GM12878 (cell line): ENCODE results near the gene TFCP2. TPM values are rescaled to one million over a fixed set of nuclear protein-coding genes. Genes with fewer than 3 reads are reported as not detected.

Source experiments
- ATAC-seq: fragments of 200-7000 bp; cut with Tn5 transposase; 3 replicates; pipeline ENCODE4 v1.9.1; 2020; ENCODE audit warnings: mild to moderate bottlenecking, moderate library complexity
- BruUV-seq: library from RNA; stranded (reverse); fragments of 400-500 nt; replicated peaks from 2 replicates; lab custom pipeline; 2021; lab: Mats Ljungman, UMichigan
- CTCF ChIA-PET: fragments of 300-600 bp; sonication (Branson Sonifier 250); formaldehyde crosslinking; extraction: SDS; loops from one replicate; lab custom pipeline; 2021; ENCODE audit warnings: inconsistent platforms; lab: Yijun Ruan, JAX
- POLR2A ChIA-PET: fragments of 350-600 bp; formaldehyde crosslinking; extraction: SDS; loops from one replicate; lab custom pipeline; 2021; ENCODE audit warnings: inconsistent platforms; lab: Charles Lee
- RAD21 ChIA-PET: fragments of 300-600 bp; sonication (Branson Sonifier 250); formaldehyde crosslinking; loops from one replicate; lab custom pipeline; 2023; ENCODE audit warnings: antibody characterized with exemption; ENCODE audit not compliant: unreplicated experiment; lab: Charles Lee
- SMC1A ChIA-PET: fragments of 300-600 bp; sonication (Branson Sonifier 250); formaldehyde crosslinking; loops from one replicate; lab custom pipeline; 2023; ENCODE audit not compliant: unreplicated experiment, uncharacterized antibody; lab: Charles Lee
- DNase-seq: peaks from one replicate; pipeline ENCODE4 v3.0.0-alpha.2; 2011; ENCODE audit warnings: low read depth, low spot score
- FAIRE-seq: peaks from 3 replicates; lab custom pipeline; 2011; peaks lifted over from hg19 to GRCh38; lab: Jason Lieb, UNC
- H2AFZ ChIP-seq: 2 replicates; pipeline ENCODE4 v1.6.0; 2011; ENCODE audit warnings: low read depth, low read length, control low read depth; ENCODE audit not compliant: control insufficient read depth
- H3K27ac ChIP-seq: 2 replicates; pipeline ENCODE4 v1.5.1; 2011; ENCODE audit warnings: control low read depth; ENCODE audit not compliant: control insufficient read depth, insufficient read depth
- H3K27me3 ChIP-seq, 2 experiments: replicated peaks in 1 of 2; 2 replicates each; pipeline versions ENCODE4 v1.6.0 to v1.6.1; 2011; ENCODE audit warnings: low read length in 1 of 2; ENCODE audit not compliant: control insufficient read depth in 2 of 2, insufficient read depth in 2 of 2
- H3K36me3 ChIP-seq, 2 experiments: 2 replicates each; pipeline ENCODE4 v1.5.1; 2011; ENCODE audit warnings: low read length in 1 of 2; ENCODE audit not compliant: control insufficient read depth in 2 of 2, insufficient read depth in 2 of 2
- H3K4me1 ChIP-seq: 2 replicates; pipeline ENCODE4 v1.6.1; 2011; ENCODE audit warnings: mild to moderate bottlenecking, low read length, moderate library complexity, mixed read lengths; ENCODE audit not compliant: control insufficient read depth, insufficient read depth
- H3K4me2 ChIP-seq: 2 replicates; pipeline ENCODE4 v1.6.0; 2011; ENCODE audit warnings: control low read depth; ENCODE audit not compliant: control insufficient read depth, insufficient read depth
- H3K4me3 ChIP-seq: fragments of 200-600 bp; sonication (generic); 2 replicates; pipeline ENCODE4 v1.5.1; 2016
- H3K79me2 ChIP-seq: 2 replicates; pipeline ENCODE4 v1.6.0; 2011; ENCODE audit warnings: low read length; ENCODE audit not compliant: control insufficient read depth, insufficient read depth
- H3K9ac ChIP-seq: 2 replicates; pipeline ENCODE4 v1.8.0; 2011; ENCODE audit warnings: low read length, control low read depth, mixed read lengths; ENCODE audit not compliant: control insufficient read depth, insufficient read depth
- H3K9me3 ChIP-seq: replicated peaks from 3 replicates; pipeline ENCODE4 v1.5.1; 2011; ENCODE audit warnings: mild to moderate bottlenecking, low read length; ENCODE audit not compliant: control insufficient read depth, insufficient read depth
- H4K20me1 ChIP-seq: 2 replicates; pipeline ENCODE4 v1.6.0; 2011; ENCODE audit not compliant: control insufficient read depth, insufficient read depth
- BCL11A ChIP-seq: IDR thresholded peaks from 2 replicates; pipeline ENCODE4 v1.6.1; 2011; ENCODE audit warnings: low read depth, low read length
- EGR1 ChIP-seq, 2 experiments: IDR thresholded peaks; 1 replicate in 1 of 2; 2 replicates in 1 of 2; pipeline ENCODE4 v1.6.1; 2011 to 2012; ENCODE audit warnings: low read depth in 2 of 2, low read length in 2 of 2, borderline replicate concordance in 1 of 2, mild to moderate bottlenecking in 1 of 2, moderate library complexity in 1 of 2
- KLF5 ChIP-seq: fragments of 450-650 bp; IDR thresholded peaks from 2 replicates; pipeline ENCODE4 v1.6.1; 2014; ENCODE audit warnings: mild to moderate bottlenecking; ENCODE audit not compliant: partially characterized antibody
- NR2F1 ChIP-seq: fragments of 450-650 bp; conservative IDR thresholded peaks from 2 replicates; pipeline ENCODE4 v1.6.1; 2017; ENCODE audit warnings: mild to moderate bottlenecking
- SMAD5 ChIP-seq: IDR thresholded peaks from 2 replicates; pipeline ENCODE4 v1.6.1; 2016; ENCODE audit warnings: antibody characterized with exemption, low read depth
- ZNF384 ChIP-seq: IDR thresholded peaks from 2 replicates; pipeline ENCODE4 v1.6.1; 2012; ENCODE audit warnings: low read depth, mild to moderate bottlenecking, low read length, improper control_type of control experiment, borderline replicate concordance
- WGBS: methylation state at CpG from one replicate; pipeline ENCODE4 v1.1.6; 2016; ENCODE audit warnings: low lambda C conversion rate; ENCODE audit not compliant: insufficient replicate concordance, insufficient coverage; ENCODE audit errors: missing lambda C conversion rate; 5-methylcytosine and 5-hydroxymethylcytosine counted together
- in situ Hi-C: fragments of 300-500 bp; cut with MboI; formaldehyde crosslinking; loops from 9 replicates; pipeline ENCODE4 v1.14.3; 2018; ENCODE audit warnings: mixed read lengths
- intact Hi-C: fragments of 100-400 bp; cut with micrococcal nuclease; formaldehyde crosslinking; loops from one replicate; pipeline ENCODE4 v1.14.2; 2022; ENCODE audit not compliant: unreplicated experiment
- polyA plus RNA-seq, 11 experiments: library from polyadenylated mRNA; depleted of rRNA in 4 of 11; unstranded in 6 of 11; stranded (reverse) in 5 of 11; fragments of >200 nt; fragmentation: Nextera tagmentation in 4 of 11; fragmentation: Illumina TruSeq in 1 of 11; extraction: Ambion mirVana in 4 of 11; extraction: Trizol in 1 of 11; gene quantifications; 1 replicate in 1 of 11; 2 replicates in 10 of 11; pipeline versions ENCODE4 v1.2.1 to v1.2.3, GENCODE V29; 2011 to 2016; ENCODE audit warnings: inconsistent platforms in 2 of 11, missing spikeins in 2 of 11, low read depth in 1 of 11
- total RNA-seq, 4 experiments: library from RNA; depleted of rRNA in 3 of 4; stranded (reverse); fragments of >200 nt in 3 of 4; fragmentation: Illumina TruSeq in 1 of 4; extraction: Trizol in 1 of 4; gene quantifications; 2 replicates each; pipeline versions ENCODE4 v1.2.1 to v1.2.3, GENCODE V29; 2013 to 2021
- TF ChIP-seq, protein P1 (sequence below): fragments of 450-650 bp; IDR thresholded peaks from 2 replicates; pipeline ENCODE4 v1.6.1; 2014; ENCODE audit warnings: mild to moderate bottlenecking
- TF ChIP-seq, protein P2 (sequence below): IDR thresholded peaks from 2 replicates; pipeline ENCODE4 v1.6.1; 2012; ENCODE audit warnings: improper control_type of control experiment, low read depth, low read length; ENCODE audit not compliant: insufficient replicate concordance
- TF ChIP-seq, protein P3 (sequence below): fragments of 450-650 bp; formaldehyde crosslinking; IDR thresholded peaks from 2 replicates; pipeline ENCODE4 v1.4.0; 2022; ENCODE audit warnings: mild to moderate bottlenecking, moderate library complexity
- TF ChIP-seq, protein P4 (sequence below): IDR thresholded peaks from 2 replicates; pipeline ENCODE4 v1.6.1; 2012; ENCODE audit warnings: mild to moderate bottlenecking, low read depth, low read length

Gene TFCP2
- total and polyA plus RNA-seq, 10 of the 15 experiments (the other 5 are each of a cell fraction or from before 2014, with no cell fraction given): 5.8 to 29.7 (median 14.2) TPM

DNA sequence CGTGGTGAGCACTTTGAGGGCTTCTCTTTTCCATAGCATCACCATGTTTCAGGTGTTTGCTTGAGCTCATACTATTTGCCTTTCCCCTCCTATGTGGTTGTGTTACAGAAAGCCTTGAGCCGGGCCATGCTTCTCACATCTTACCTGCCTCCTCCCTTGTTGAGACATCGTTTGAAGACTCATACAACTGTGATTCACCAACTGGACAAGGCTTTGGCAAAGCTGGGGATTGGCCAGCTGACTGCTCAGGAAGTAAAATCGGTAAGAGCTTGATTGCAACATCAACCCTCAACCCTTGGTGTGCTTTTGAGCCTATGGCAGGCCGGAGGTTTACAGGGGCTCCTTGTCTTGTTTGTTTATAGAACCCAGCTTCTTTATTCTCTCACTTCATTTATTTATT, 116.7 kb downstream of the TFCP2 start:
- no TSS peak for BruUV-seq
- ATAC-seq: no peak
- in situ Hi-C loops: no loop called here
- Histone ChIP-seq H3K27me3 (no peaks in the 10 kb centered on the region), H2AFZ (no peak overlapping the region), H3K4me1 (no peaks in the 10 kb centered on the region), H3K9me3 (no peaks in the 10 kb centered on the region), H3K36me3 (peaks cover 12 to 31% of the 10 kb centered on the region in 2 experiments), H4K20me1 (no peaks in the 10 kb centered on the region), H3K79me2 (no peaks in the 10 kb centered on the region; the same call in 1 of the 2 replicates), H3K4me2 (no peak overlapping the region), H3K9ac (no peak overlapping the region), H3K27ac (no peak overlapping the region), H3K4me3 (no peak overlapping the region)
- intact Hi-C loops: no loop called here
- WGBS: 99% methylated on average over 5 of the region's 5 CpGs
- no peak for DNase-seq
- POLR2A ChIA-PET: no interaction called here
- SMC1A ChIA-PET: interaction anchor here (0.7 to 0.8 kb wide), 2 partner anchors 28 to 197 kb away, joined by 3 to 4 read pairs; no protein-coding TSS in a partner anchor
- CTCF ChIA-PET: interaction anchor here (1.2 kb wide), 1 partner anchor 285 kb away, joined by 4 read pairs; no protein-coding TSS in a partner anchor
- no peak for FAIRE-seq
- RAD21 ChIA-PET: no interaction called here
- TF ChIP-seq, protein P1, sequence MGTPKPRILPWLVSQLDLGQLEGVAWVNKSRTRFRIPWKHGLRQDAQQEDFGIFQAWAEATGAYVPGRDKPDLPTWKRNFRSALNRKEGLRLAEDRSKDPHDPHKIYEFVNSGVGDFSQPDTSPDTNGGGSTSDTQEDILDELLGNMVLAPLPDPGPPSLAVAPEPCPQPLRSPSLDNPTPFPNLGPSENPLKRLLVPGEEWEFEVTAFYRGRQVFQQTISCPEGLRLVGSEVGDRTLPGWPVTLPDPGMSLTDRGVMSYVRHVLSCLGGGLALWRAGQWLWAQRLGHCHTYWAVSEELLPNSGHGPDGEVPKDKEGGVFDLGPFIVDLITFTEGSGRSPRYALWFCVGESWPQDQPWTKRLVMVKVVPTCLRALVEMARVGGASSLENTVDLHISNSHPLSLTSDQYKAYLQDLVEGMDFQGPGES: no peak
- no peak for TF ChIP-seq KLF5
- TF ChIP-seq ZNF384: no peak
- TF ChIP-seq NR2F1: no peak
- TF ChIP-seq SMAD5: no peak
- TF ChIP-seq BCL11A: no peak
- TF ChIP-seq, protein P2, sequence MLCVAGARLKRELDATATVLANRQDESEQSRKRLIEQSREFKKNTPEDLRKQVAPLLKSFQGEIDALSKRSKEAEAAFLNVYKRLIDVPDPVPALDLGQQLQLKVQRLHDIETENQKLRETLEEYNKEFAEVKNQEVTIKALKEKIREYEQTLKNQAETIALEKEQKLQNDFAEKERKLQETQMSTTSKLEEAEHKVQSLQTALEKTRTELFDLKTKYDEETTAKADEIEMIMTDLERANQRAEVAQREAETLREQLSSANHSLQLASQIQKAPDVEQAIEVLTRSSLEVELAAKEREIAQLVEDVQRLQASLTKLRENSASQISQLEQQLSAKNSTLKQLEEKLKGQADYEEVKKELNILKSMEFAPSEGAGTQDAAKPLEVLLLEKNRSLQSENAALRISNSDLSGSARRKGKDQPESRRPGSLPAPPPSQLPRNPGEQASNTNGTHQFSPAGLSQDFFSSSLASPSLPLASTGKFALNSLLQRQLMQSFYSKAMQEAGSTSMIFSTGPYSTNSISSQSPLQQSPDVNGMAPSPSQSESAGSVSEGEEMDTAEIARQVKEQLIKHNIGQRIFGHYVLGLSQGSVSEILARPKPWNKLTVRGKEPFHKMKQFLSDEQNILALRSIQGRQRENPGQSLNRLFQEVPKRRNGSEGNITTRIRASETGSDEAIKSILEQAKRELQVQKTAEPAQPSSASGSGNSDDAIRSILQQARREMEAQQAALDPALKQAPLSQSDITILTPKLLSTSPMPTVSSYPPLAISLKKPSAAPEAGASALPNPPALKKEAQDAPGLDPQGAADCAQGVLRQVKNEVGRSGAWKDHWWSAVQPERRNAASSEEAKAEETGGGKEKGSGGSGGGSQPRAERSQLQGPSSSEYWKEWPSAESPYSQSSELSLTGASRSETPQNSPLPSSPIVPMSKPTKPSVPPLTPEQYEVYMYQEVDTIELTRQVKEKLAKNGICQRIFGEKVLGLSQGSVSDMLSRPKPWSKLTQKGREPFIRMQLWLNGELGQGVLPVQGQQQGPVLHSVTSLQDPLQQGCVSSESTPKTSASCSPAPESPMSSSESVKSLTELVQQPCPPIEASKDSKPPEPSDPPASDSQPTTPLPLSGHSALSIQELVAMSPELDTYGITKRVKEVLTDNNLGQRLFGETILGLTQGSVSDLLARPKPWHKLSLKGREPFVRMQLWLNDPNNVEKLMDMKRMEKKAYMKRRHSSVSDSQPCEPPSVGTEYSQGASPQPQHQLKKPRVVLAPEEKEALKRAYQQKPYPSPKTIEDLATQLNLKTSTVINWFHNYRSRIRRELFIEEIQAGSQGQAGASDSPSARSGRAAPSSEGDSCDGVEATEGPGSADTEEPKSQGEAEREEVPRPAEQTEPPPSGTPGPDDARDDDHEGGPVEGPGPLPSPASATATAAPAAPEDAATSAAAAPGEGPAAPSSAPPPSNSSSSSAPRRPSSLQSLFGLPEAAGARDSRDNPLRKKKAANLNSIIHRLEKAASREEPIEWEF: no peak
- TF ChIP-seq EGR1 (IDR thresholded peaks at IDR 0.05; ENCODE audit: borderline replicate concordance in 1 of 2, low read depth in 2 of 2, low read length in 2 of 2): no peak
- TF ChIP-seq, protein P3, sequence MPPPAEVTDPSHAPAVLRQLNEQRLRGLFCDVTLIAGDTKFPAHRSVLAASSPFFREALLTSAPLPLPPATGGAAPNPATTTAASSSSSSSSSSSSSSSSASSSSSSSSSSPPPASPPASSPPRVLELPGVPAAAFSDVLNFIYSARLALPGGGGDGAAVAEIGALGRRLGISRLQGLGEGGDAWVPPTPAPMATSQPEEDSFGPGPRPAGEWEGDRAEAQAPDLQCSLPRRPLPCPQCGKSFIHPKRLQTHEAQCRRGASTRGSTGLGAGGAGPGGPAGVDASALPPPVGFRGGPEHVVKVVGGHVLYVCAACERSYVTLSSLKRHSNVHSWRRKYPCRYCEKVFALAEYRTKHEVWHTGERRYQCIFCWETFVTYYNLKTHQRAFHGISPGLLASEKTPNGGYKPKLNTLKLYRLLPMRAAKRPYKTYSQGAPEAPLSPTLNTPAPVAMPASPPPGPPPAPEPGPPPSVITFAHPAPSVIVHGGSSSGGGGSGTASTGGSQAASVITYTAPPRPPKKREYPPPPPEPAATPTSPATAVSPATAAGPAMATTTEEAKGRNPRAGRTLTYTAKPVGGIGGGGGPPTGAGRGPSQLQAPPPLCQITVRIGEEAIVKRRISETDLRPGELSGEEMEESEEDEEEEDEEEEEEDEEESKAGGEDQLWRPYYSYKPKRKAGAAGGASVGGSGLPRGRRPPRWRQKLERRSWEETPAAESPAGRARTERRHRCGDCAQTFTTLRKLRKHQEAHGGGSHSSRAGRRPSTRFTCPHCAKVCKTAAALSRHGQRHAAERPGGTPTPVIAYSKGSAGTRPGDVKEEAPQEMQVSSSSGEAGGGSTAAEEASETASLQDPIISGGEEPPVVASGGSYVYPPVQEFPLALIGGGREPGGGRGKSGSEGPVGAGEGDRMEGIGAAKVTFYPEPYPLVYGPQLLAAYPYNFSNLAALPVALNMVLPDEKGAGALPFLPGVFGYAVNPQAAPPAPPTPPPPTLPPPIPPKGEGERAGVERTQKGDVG (CRISPR knock-in tag): no peak
- TF ChIP-seq, protein P4, sequence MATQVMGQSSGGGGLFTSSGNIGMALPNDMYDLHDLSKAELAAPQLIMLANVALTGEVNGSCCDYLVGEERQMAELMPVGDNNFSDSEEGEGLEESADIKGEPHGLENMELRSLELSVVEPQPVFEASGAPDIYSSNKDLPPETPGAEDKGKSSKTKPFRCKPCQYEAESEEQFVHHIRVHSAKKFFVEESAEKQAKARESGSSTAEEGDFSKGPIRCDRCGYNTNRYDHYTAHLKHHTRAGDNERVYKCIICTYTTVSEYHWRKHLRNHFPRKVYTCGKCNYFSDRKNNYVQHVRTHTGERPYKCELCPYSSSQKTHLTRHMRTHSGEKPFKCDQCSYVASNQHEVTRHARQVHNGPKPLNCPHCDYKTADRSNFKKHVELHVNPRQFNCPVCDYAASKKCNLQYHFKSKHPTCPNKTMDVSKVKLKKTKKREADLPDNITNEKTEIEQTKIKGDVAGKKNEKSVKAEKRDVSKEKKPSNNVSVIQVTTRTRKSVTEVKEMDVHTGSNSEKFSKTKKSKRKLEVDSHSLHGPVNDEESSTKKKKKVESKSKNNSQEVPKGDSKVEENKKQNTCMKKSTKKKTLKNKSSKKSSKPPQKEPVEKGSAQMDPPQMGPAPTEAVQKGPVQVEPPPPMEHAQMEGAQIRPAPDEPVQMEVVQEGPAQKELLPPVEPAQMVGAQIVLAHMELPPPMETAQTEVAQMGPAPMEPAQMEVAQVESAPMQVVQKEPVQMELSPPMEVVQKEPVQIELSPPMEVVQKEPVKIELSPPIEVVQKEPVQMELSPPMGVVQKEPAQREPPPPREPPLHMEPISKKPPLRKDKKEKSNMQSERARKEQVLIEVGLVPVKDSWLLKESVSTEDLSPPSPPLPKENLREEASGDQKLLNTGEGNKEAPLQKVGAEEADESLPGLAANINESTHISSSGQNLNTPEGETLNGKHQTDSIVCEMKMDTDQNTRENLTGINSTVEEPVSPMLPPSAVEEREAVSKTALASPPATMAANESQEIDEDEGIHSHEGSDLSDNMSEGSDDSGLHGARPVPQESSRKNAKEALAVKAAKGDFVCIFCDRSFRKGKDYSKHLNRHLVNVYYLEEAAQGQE: no peak
